Measurements from ENCODE around the gene APOL4. TPM values are rescaled to one million over a fixed set of nuclear protein-coding genes. Genes with fewer than 3 reads are reported as not detected.
"Not testable (repeated sequence)": the region's sequence is repeated elsewhere in the genome, so short reads cannot be mapped to it uniquely, and the experiment has no call there.

Gene APOL4, protein sequence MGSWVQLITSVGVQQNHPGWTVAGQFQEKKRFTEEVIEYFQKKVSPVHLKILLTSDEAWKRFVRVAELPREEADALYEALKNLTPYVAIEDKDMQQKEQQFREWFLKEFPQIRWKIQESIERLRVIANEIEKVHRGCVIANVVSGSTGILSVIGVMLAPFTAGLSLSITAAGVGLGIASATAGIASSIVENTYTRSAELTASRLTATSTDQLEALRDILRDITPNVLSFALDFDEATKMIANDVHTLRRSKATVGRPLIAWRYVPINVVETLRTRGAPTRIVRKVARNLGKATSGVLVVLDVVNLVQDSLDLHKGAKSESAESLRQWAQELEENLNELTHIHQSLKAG
- total RNA-seq (33.9 TPM), polyA plus RNA-seq (12.4 TPM)

DNA sequence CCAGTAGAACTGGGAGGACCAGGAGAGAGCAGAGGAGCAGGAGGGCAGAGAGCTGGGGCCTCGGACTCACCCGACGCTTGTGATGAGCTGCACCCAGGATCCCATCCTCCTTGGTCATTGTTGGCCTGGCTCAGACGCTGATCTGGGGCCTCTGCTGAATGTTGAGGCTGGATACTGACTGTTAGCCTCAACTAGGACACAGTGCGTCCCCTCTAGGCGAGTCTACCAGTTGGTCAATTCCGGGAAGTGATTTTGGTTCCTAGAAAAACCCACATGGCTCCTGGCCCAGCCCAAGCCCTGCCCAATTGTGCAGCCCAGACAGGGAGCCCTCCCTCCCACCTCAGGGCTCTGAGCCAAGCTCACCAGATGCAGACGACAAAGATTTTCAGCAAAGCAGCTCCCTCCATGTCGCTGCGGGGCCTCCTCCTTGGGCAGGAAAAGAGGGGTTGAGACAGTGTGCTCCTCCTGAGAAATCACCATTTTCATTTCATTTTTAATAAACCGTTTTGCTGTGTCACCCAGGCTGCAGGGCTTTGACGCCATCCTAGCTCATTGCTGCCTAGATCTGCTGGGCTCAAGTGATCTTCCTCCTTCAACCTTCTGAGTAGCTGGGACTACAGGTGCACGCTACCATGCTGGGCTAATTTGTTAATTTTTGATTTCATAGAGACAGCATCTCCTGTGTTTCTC lies at the start of gene APOL4:
TSS of gene APOL4 (minus strand) at position 180 of the 690 bp plus-strand sequence. CDS start at position 105, 75 bp downstream.
- Histone ChIP-seq H3K27ac (ENCODE audit: low read depth) (peak within 1 kb of the TSS; percentile 93), H3K36me3 (ENCODE audit: insufficient read depth) (no peaks in the 10 kb centered on the region), H3K4me1 (ENCODE audit: insufficient read depth) (peaks cover 2% of the 10 kb centered on the region), H3K4me3 (ENCODE audit: low read depth, low read length) (peak within 1 kb of the TSS; percentile 21)
- peak; percentile 72 for DNase-seq (ENCODE audit: extremely low spot score)
- WGBS, result 32% methylated on average over 13 of the region's 13 CpGs

DNA sequence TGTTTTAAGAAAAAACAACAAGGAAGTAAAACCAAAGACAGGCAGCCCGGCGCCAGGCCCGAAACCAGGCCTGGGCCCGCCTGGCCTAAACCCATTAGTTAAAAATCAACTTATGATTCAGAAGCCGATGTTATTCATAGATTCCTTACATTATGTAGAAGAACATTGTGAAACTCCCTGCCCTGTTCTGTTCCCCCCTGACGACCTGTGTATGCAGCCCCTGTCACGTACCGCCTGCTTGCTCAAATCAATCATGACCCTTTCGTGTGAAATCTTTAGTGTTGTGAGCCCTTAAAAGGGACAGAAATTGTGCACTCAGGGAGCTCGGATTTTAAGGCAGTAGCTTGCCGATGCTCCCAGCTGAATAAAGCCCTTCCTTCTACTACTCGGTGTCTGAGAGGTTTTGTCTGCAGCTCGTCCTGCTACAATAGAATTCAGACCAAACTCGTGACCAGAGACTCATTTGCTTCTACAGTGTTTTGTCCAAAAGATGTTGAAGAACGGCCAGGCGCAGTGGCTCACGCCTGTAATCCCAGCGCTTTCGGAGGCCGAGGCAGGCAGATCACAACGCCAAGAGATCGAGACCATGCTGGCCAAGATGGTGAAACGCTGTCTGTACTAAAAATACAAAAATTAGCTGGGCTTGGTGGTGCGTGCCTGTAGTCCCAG lies 48.8 kb upstream of the APOL4 start:
- not testable (repeated sequence) for H3K27ac ChIP-seq (ENCODE audit: low read depth); H3K4me3 ChIP-seq (ENCODE audit: low read depth, low read length); DNase-seq (ENCODE audit: extremely low spot score); H3K36me3 ChIP-seq (ENCODE audit: insufficient read depth); H3K4me1 ChIP-seq (ENCODE audit: insufficient read depth)
- 87% methylated on average over 24 of the region's 24 CpGs for WGBS

DNA sequence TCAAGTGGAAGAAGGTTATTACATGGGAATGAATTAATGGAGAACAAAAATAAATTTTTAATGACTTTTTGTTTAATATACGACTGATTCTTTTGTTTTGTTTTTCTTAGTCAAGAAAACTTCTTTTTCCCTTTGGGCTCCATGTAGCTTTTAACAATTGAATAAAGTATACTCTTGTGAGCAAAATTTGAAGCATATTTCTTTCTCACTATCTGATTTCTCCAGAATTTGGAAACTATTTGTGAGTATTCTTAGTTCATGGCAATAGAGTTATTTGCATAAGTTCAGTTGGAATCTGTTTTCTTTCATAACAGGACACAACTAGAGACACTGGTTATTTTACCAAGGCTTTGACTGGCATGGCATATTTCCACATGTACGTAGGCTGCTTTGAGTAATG lies 47.6 kb upstream of the APOL4 start:
- no peak overlapping the region for H3K4me3 ChIP-seq (ENCODE audit: low read depth, low read length)
- no peaks in the 10 kb centered on the region for H3K36me3 ChIP-seq (ENCODE audit: insufficient read depth)
- 93% methylated on average over 2 of the region's 2 CpGs for WGBS
- no peak overlapping the region for H3K27ac ChIP-seq (ENCODE audit: low read depth)
- DNase-seq (ENCODE audit: extremely low spot score), result no peak
- no peaks in the 10 kb centered on the region for H3K4me1 ChIP-seq (ENCODE audit: insufficient read depth)

DNA sequence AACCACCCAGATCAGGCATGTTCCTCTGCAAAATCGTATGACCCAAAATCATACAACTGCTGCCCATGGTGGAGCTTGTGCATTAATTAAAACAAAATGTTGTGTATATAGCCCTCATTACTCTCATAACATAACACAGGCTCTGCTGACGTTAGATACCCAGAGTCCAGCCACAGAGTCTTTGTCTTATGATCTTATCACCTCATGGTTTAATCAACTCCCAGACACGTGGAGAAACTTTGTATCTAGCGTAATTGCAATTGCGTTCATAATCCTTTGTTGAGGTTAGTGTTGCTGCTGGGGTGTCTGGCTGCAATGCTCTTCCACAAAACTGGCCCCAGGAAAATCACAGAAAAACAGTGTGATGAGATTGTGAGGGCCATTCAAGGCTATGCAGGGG lies 46.3 kb upstream of the APOL4 start:
- Histone ChIP-seq H3K36me3 (ENCODE audit: insufficient read depth) (no peaks in the 10 kb centered on the region), H3K4me3 (ENCODE audit: low read depth, low read length) (no peak overlapping the region), H3K27ac (ENCODE audit: low read depth) (no peak overlapping the region), H3K4me1 (ENCODE audit: insufficient read depth) (no peaks in the 10 kb centered on the region)
- DNase-seq (ENCODE audit: extremely low spot score), result no peak
- 88% methylated on average over 5 of the region's 5 CpGs for WGBS

DNA sequence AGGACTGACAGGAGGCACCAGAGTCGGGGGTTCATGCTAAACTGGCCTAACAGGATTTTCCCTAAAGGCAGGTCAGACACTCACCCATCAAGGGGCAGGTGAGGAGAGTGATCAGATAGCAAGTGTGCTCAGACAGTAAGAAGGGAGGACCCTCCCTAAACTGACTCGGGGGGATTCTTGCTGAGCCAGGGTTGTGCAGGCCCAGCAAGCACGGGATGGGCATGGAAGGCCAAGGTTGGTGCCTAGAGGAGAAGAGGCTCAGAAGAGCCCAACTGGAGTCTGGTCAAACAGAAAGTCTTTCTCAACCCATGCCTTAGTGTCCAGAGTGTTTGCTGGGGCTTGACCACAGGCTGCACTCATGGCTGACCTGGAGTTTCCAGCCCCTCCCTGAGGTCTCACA lies 45.1 kb upstream of the APOL4 start:
- no peak overlapping the region for H3K27ac ChIP-seq (ENCODE audit: low read depth)
- H3K36me3 ChIP-seq (ENCODE audit: insufficient read depth), result no peaks in the 10 kb centered on the region
- H3K4me3 ChIP-seq (ENCODE audit: low read depth, low read length), result no peak overlapping the region
- WGBS, result 78% methylated on average over 3 of the region's 3 CpGs
- no peak for DNase-seq (ENCODE audit: extremely low spot score)
- H3K4me1 ChIP-seq (ENCODE audit: insufficient read depth), result no peaks in the 10 kb centered on the region

DNA sequence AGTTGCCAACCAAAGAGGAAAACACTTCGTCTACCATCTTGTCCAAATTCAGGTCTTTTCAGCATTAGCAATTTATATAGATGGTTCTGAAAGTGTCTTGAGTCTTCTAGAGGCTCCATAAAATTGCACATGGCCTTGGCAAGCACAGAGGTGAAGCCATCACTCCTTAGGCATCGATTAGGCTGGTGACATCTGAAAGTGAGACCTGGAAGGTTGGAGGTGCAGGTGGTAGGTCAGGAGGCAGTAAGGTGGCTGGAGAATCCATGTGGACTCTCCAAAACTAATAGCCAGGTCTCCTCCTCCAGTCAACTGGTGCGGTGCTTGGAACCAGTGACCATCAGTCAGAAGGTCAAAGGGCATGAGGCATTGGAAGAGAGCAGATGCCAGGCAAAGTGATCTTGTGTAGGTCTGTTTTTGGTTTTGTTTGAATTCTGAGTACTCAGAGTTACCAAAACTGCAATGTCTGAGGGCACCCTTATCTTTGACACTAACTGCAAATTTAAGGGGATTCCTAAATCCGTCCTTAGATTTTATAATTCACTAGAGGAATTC lies 44.3 kb upstream of the APOL4 start:
- no peaks in the 10 kb centered on the region for H3K36me3 ChIP-seq (ENCODE audit: insufficient read depth)
- no peak for DNase-seq (ENCODE audit: extremely low spot score)
- 90% methylated on average over 4 of the region's 4 CpGs for WGBS

DNA sequence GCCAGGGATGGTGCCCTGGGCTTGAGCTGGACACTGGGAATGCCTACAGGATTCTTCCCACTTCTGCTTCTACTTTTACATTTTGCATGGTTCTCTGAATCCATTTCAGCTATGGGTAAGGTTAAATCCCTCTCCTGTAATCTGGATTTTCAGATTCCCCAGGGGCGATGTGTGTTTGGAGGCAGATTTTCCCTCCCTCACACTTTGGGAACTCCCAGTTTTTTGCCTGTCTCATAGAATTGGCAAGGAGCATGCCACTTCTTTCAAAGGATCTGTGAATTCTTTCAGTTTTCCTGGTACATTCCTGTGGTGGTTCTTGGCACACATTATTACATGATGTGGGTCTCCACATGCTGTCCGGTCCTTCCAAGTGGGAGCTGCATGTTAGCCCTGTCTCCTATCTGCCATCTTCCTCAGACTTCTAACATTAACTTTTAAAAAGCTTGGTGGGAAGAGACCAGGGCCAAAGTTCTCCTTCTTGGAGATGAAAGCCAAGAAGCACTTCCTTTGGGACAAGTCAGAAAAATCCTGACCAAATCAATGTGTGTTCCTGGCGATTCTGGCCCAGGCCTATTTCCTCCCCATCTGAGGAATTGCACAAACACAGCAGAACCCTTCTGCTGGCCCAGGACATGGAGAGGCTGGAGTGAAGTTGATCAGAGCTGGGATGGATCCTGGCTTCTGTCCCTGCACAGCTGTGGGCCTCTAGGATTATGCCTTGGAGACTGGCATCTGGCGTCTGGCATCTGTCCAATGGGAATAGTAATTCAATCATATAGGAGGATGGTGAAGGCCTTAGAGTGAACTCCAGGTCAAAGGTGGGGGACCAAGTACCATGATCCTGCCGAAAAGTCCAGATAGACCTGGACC lies 43.1 kb upstream of the APOL4 start:
- DNase-seq (ENCODE audit: extremely low spot score), result no peak
- H3K4me1 ChIP-seq (ENCODE audit: insufficient read depth), result no peaks in the 10 kb centered on the region
- no peak overlapping the region for H3K27ac ChIP-seq (ENCODE audit: low read depth)
- H3K4me3 ChIP-seq (ENCODE audit: low read depth, low read length), result no peak overlapping the region
- H3K36me3 ChIP-seq (ENCODE audit: insufficient read depth), result no peaks in the 10 kb centered on the region
- 75% methylated on average over 5 of the region's 5 CpGs for WGBS

More for the DNA sequence above, 44.3 kb upstream of the APOL4 start:
- Histone ChIP-seq H3K27ac (ENCODE audit: low read depth) (no peak overlapping the region), H3K4me3 (ENCODE audit: low read depth, low read length) (no peak overlapping the region), H3K4me1 (ENCODE audit: insufficient read depth) (no peaks in the 10 kb centered on the region)

DNA sequence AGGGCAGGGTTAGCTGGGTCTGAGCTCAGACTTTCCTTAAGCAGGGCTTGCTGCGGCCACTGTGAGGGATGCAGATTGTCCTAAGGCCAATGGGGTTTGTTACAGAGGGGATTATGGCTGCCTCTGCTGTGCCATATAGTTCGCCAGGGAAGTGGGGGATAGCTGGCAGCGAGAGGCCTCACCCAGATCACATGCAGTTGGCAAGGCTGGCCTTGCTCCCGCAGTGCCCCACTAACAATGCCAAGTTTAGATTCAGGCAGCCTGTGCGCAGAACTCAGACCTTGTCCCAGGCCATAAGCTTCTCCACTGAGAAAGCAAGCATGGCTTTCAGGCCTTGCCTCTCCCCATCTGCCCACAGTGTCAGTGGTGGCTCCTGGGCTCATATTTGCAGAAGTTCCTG lies 42.4 kb upstream of the APOL4 start:
- Histone ChIP-seq H3K4me3 (ENCODE audit: low read depth, low read length) (no peak overlapping the region), H3K36me3 (ENCODE audit: insufficient read depth) (no peaks in the 10 kb centered on the region), H3K4me1 (ENCODE audit: insufficient read depth) (no peaks in the 10 kb centered on the region), H3K27ac (ENCODE audit: low read depth) (no peak overlapping the region)
- DNase-seq (ENCODE audit: extremely low spot score), result no peak
- 77% methylated on average over 5 of the region's 5 CpGs for WGBS

DNA sequence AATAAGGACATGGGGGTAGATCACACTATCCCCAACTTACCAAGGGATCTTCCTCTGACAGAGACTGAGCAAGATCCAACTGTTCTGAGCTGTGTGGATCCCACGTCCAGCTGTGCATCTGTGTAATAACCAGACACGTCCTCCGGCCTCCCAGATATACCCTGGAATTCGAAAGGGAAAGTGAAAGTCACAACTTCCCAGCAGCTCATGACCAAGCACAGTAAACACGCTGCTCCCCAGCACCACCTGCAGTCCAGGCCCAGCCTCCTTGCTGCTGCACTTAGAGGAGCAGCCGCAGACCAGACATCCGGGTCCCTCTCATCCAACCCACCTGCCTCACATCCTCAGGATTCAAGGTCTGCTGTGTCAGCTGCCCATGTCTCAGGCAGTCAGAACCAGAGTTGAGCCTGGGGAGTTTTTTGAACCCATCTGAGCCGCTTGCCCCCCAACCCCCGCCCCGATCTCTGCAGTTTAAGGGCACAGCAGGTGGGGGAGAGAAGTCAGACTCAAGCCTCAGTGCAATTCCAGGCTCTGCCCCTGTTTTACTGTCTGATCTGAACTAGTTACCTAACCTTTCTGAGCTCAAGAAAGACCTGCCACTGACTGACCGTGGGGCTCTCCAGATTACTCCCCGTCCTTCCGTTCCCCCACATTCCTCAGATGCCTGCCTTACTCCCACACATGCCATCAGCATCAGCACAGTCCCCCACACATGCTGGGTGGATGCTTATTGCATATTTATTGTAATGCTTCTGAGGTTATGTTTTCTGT lies 38.0 kb upstream of the APOL4 start, which contains the start of gene APOL2:
TSS of gene APOL2 (minus strand) at position 127 of the 771 bp plus-strand sequence. CDS start 6,365 bp downstream, outside the sequence.
- peak within 1 kb of the TSS; percentile 88 for H3K27ac ChIP-seq (ENCODE audit: low read depth)
- no peaks in the 10 kb centered on the region for H3K36me3 ChIP-seq (ENCODE audit: insufficient read depth)
- peak; percentile 90 for DNase-seq (ENCODE audit: extremely low spot score)
- 15% methylated on average over 13 of the region's 13 CpGs for WGBS
- H3K4me3 ChIP-seq (ENCODE audit: low read depth, low read length), result peak within 1 kb of the TSS; percentile 50
- peaks cover 2% of the 10 kb centered on the region for H3K4me1 ChIP-seq (ENCODE audit: insufficient read depth)

DNA sequence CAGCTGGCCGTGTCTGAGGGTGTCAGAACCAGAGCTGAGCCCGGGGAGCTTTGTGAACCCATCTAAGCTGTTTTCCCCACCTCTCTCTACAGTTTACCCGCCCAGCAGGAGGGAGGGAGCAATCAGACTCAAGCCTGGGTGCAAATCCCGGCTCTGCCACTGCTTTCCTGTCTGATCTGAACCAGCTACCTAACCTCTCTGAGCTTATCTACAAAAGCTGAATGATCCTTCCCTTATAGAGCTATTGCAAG lies 37.5 kb upstream of the APOL4 start:
- Histone ChIP-seq H3K4me3 (ENCODE audit: low read depth, low read length) (peak overlapping the region; percentile 50), H3K36me3 (ENCODE audit: insufficient read depth) (no peaks in the 10 kb centered on the region), H3K4me1 (ENCODE audit: insufficient read depth) (peaks cover 2% of the 10 kb centered on the region), H3K27ac (ENCODE audit: low read depth) (peak overlapping the region; percentile 88)
- WGBS, result 1% methylated on average over 4 of the region's 4 CpGs
- DNase-seq (ENCODE audit: extremely low spot score), result no peak

DNA sequence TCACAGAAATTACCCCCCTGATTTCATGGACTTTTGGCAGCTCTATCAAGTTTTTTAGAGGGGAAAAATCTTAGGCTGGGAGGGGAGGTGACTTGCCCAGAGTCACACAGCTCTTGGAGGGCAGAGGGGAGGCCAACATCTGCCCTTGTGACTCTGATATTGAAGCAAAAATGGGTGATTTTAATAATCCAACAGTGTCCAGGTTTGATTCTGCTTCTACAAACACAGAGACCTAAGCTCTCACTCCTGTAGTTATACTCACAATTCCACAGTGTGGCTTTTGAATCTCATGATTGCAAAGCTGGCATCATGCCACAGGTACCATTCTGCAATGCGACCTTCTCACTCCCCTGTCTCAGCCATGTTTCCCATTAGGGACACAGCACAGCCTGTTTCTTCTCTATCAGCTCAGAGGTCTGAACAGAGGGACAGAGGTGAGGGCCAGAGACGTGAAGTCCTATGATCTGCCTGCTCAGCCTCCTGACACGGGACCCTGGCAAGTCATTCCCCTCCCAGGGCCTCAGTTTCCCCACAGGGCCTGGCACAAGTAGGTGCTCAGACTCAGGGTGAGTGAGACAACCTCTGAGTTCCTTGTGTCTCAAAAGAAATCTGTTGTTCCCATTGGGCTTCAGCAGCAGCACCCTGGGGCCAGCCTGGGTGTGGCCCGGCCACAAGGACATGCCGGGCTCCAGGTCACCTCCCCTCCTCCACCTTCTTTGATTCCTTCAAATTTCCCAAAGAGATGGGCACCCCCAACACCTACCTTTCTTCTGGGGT lies 37.0 kb upstream of the APOL4 start:
- 5% methylated on average over 5 of the region's 5 CpGs for WGBS
- DNase-seq (ENCODE audit: extremely low spot score), result no peak
- H3K4me1 ChIP-seq (ENCODE audit: insufficient read depth), result peaks cover 2% of the 10 kb centered on the region
- peak overlapping the region; percentile 88 for H3K27ac ChIP-seq (ENCODE audit: low read depth)
- no peaks in the 10 kb centered on the region for H3K36me3 ChIP-seq (ENCODE audit: insufficient read depth)
- H3K4me3 ChIP-seq (ENCODE audit: low read depth, low read length), result peak overlapping the region; percentile 50
